DMS153 treated with DMSO at 0.1 percent for 48 hours (cell line): ENCODE measurements around the gene HSF5.
"Not testable (repeated sequence)": the region's sequence is repeated elsewhere in the genome, so short reads cannot be mapped to it uniquely, and the experiment has no call there.

ENCODE experiments used
- DNase-seq: peaks from one replicate; lab custom pipeline; 2025; ENCODE audit not compliant: unreplicated experiment; lab: John Stamatoyannopoulos, UW

HSF5 gene

DNA sequence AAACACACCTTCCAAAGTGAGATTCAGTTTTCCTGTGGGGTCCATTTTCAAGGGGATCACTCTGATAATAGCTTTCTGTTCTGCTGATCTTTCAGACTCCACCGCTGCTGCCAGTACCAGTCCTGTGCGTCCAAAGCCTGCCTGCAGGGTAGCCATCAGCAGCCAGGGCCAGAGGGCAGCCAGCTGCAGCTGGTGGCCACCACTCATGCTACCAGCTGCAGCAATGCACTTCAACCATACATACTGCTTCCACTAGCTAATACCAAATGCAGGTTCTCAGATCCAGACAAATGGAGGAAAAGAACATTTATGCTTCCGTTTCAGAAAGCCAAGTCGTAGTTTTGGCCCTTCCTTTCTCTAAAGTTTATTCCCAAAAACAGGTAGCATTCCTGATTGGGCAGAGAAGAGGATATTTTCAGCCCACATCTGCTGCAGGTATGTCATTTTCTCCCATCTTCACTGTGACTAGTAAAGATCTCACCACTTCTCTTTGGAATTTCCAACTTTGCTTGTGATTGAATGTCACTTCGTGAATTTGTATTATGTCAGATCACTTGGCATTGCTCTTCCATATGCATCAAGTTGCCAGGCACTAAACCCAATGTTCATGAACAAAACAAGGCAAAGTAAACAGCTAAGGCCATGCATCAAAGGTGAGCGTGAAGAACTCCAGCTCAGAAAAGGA is 72.7 kb downstream of the HSF5 start:
- no peak for DNase-seq

DNA sequence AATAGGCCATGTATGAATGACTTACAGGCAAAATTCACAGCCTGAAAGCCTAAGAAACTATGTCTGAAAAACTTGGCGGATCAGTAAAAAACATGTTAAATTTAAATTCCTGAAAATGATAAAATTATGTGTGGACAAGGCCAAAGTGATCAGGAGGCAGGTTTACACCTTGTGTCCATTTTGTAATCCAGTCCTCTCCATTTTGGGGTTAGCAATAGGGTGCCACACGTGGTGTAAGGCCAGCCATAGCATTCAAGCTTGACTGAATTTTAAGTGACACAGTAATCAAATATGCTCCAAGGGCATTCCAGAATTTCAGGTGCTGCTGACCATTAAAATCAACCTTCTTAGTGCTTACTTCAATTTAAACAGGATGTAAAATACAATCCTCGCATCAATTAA is 73.6 kb downstream of the HSF5 start:
- DNase-seq = no peak

DNA sequence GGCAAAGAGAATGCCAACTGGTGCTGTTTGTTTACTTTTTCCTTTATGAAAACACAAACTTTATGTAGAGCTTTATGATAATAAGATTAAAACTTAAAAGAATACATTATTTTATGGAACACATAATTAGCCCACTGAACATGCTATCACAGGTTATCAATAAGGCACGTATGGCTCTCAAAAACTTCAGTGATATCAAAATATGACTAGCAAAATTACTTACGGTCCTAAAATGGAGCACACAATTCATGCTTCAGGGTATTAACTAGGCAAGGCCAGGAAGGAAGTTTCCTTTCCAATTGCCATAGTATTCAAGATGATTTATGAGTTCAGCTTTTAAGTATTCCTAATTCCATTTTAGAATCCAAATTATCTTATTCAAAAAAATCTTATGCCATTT is 74.5 kb downstream of the HSF5 start:
- no peak for DNase-seq

- no peak for DNase-seq
These were observed 75.1 kb downstream of the HSF5 start for GRCh38 chr17:58412961-58413586.

GRCh38 chr17:58412064-58412703 is 76.0 kb downstream of the HSF5 start:
- DNase-seq = no peak

DNA sequence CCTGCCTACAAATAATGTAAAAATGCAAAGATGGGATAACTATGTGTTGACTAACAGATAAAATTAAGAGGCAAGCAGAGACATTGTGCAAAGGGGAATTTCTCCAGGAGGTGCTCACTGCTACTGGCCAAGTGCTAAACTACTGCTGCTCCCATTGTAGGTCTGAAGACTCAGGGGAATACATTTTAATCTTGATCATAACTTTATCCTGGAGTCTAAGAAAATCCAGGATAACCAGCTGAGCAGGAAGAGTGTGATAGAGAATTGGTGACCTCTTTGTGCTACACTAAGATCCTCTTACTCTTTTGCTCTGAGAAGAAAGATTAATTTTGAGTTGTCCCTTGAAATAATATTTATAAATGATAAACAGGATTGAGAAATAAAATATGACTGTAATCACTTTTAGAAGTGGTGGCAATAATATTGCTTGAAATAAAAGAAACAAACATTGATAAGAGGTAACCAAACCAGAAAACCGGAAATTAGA is 76.8 kb downstream of the HSF5 start:
- no peak for DNase-seq

- DNase-seq = no peak
These were observed 77.3 kb downstream of the HSF5 start for GRCh38 chr17:58410714-58411407.

DNA sequence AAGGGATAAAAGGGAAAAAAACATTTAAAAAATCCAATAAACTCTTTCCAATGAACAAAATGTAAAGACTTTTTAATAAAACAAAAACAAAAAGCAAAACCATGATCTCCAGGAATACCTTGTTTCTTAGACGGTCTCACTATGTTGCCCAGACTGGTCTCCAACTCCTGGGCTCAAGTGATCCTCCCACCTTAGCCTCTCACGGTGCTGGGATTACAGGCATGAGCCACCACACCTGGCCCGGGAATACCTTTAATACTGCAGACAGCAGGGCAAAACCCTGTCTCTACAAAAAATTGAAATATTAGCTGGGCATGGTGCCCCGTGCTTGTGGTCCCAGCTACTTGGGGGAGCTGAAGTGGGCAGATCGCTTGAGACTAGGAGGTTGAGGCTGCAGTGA is 78.8 kb downstream of the HSF5 start:
- no peak for DNase-seq

- DNase-seq = no peak
These were observed 84.9 kb downstream of the HSF5 start for GRCh38 chr17:58403311-58403710.

GRCh38 chr17:58402679-58403078 is 85.5 kb downstream of the HSF5 start:
- DNase-seq = no peak

DNA sequence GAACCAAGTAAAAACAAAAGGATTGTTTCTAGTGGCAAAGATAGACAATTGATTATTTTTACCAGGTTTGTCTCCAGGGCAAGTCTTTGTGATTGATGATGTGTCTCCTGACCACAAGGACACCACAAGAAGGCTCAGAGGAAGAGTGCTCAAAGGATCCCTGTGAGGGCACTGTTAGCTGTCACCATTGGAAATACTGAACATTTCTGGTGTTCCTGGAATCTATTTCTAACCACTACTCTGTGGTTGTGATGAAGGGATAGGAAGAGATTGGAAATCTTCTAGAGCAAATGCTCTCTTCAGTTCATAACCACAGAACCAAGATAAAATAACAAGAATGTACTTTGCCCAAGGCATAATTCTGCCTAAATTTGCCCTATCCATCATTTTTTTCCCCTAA is 86.2 kb downstream of the HSF5 start:
- DNase-seq = no peak

DNA sequence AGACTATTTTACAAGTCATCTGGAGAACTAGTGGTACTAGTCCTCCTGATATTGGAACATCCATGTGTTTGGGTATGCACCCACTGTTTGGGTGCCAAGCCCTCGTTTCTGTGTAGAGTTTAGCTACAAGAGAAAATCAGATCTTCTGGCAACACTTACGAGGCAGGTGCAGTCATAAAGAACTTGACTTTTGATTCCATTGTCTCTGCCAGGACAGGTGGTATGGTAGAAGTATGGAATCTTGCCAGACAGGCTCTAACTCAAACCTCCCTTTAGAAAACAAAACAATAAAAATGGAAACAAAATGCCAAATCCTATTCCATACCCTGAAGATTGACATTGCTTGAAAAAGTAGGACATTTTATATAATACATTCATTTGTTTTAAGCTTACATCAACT is 86.9 kb downstream of the HSF5 start:
- DNase-seq = no peak

DNA sequence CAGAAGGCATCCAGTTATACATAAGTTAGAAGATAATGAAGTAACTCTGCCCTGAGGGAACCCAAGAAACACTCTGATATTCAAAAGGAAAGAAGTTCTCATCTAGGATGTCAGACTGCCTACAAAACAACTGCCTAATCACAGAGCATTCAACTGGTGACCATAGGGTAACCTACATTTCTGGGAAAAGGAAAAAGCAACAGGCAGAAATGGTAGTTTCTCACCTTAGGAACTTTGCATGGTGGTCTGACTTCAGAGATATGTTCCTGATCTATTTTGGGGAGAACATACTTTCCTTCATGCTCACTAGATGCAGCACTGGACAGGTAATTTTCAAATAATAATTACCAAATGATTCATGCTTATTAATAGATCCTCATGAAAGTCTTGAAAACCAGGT is 87.4 kb downstream of the HSF5 start:
- DNase-seq = no peak

GRCh38 chr17:58399974-58400373 is 88.2 kb downstream of the HSF5 start:
- DNase-seq = no peak

- no peak for DNase-seq
These were observed 89.5 kb downstream of the HSF5 start for GRCh38 chr17:58398574-58399266.

GRCh38 chr17:58397421-58397820 is 90.8 kb downstream of the HSF5 start:
- not testable (repeated sequence) for DNase-seq

GRCh38 chr17:58396173-58396572 is 92.0 kb downstream of the HSF5 start:
- DNase-seq = no peak

- no peak for DNase-seq
These were observed 93.5 kb downstream of the HSF5 start for GRCh38 chr17:58394534-58395223.

DNA sequence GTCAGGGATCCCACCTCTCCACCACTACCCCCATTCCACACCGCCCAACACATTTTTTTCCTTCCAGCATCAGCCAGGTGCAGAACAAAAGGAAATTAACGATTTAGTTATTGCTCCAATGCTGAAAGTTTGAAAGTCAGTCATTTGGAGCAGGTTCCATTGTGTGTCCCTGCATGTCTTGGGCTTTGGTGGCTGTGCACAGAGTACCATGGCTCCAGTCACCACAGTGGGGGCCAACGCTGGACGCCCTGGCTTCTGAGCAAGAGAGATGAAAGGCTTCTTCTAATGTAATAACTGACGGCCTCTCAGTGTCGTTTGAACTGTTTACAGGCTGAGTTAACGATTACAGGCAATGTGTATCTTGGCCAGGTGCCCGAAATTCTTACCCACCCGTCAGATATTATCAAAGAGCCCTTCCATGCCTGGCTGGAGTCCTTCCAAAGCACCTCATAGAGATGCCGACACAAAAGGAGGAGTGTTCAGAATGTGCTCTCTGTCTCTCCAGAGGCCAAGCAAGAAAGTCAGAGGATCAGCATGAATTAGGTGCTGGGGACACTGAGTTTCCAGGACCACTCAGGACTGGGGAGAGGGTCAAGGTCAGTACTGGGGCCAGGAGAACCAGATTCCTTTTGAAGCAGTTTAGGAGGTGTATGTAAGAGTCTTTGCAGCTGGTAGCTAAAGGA is 96.8 kb downstream of the HSF5 start:
- peak; percentile 98 for DNase-seq

DNA sequence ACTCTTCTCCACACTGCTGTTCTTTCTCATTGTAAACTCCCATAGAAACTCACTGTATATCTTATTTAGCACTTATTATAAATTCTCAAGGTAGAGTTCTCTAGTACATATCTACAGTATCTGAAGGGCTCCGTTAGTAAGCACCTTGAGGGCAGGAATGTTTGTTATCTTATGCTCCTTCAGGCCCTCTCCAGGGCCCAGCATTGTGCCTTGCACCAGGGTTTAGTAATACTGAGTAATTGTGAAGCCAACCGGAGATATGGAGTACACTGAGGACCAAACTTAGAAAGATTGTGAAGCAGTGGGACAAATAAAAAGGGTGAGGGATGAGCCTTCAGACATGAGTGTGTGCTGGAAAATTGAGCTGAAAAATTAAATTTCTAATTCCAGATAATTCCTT is 97.3 kb downstream of the HSF5 start:
- no peak for DNase-seq
